Measurements from ENCODE around the gene MILR1. TPM values are rescaled to one million over a fixed set of nuclear protein-coding genes. Genes with fewer than 3 reads are reported as not detected.

Gene MILR1
- total and polyA plus RNA-seq, 2 donors from 2014 or later = 2.2 to 17.8 TPM

DNA sequence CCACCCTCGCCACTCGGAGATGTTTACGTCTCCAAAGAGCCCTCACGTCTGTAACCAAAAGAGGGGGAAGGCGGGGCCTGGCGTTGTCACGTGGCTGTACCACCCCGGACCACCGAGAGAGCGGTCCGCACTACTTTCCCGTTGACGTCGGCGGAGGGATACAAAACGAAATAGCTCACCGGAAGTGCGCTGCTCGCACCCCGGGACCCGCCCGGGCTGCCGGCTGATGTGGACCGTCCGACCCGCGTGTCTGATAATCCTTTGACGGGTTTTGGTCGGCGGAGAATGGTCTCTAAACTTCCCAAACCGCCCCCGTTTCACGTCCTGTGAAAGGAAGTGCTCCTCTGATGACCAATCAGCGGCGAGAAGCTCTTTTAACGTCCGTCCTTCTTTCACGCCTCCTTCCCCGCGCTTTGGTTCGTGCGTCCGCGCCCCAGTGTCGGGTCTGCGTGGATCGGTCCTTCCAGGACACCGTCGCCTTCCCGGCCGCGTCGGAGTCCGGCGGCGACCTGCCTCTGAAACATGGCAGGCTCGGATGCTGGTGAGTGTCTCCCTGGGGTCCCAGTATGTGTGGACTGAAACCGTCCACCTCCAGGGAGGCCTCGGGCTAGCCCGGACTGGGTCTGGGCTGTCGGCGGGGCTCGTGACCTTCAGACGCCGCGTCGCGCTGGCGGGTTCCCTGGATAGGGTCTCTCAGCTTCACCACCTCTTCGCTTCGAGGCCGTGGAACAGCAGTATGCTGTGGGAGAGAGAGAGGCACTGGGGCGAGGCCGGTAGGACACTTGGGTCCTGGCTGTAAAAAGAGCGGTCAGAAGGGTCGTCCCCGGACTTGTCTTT is 57.9 kb downstream of the MILR1 start, which contains the start of gene CEP95:
Gene CEP95 (plus strand): TSS at position 402 of the 837 bp plus-strand sequence. CDS start 121 bp downstream, at position 523.
- intact Hi-C loops (cut with DNase I) = no loop called here
- DNase-seq = peak in 3 of 5 donors; percentile 99
- Histone ChIP-seq H3K27me3 (ENCODE audit: control insufficient read depth, insufficient read depth, low read length) (no peaks in the 10 kb centered on the region), H3K4me1 (ENCODE audit: control insufficient read depth in 2 of 3, insufficient read depth in 2 of 3, low read depth in 1 of 3, low read length in 3 of 3) (peaks cover 3 to 22% (median 20%) of the 10 kb centered on the region in 3 donors), H3K27ac (ENCODE audit: low read depth in 2 of 2, low read length in 2 of 2) (peak within 1 kb of the TSS; percentile 100), H3K36me3 (ENCODE audit: control insufficient read depth in 2 of 3, insufficient read depth in 3 of 3, low read length in 3 of 3) (peaks cover 20 to 40% (median 31%) of the 10 kb centered on the region in 3 donors), H3K9ac (ENCODE audit: low read length in 3 of 3) (peak within 1 kb of the TSS; percentile 98 to 100 (median 100)), H3K4me3 (ENCODE audit: low read length in 3 of 3) (peak within 1 kb of the TSS; percentile 92 to 99 (median 93)), H3K9me3 (ENCODE audit: control insufficient read depth in 2 of 3, insufficient read depth in 1 of 3, low read length in 3 of 3) (no peaks in the 10 kb centered on the region)
- no peak for FAIRE-seq
- TF ChIP-seq, protein P1, sequence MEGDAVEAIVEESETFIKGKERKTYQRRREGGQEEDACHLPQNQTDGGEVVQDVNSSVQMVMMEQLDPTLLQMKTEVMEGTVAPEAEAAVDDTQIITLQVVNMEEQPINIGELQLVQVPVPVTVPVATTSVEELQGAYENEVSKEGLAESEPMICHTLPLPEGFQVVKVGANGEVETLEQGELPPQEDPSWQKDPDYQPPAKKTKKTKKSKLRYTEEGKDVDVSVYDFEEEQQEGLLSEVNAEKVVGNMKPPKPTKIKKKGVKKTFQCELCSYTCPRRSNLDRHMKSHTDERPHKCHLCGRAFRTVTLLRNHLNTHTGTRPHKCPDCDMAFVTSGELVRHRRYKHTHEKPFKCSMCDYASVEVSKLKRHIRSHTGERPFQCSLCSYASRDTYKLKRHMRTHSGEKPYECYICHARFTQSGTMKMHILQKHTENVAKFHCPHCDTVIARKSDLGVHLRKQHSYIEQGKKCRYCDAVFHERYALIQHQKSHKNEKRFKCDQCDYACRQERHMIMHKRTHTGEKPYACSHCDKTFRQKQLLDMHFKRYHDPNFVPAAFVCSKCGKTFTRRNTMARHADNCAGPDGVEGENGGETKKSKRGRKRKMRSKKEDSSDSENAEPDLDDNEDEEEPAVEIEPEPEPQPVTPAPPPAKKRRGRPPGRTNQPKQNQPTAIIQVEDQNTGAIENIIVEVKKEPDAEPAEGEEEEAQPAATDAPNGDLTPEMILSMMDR (IDR thresholded peaks at IDR 0.05; ENCODE audit: borderline replicate concordance, extremely low read depth, insufficient read depth) = no peak

GRCh38 chr17:64507413-64507782 is 58.5 kb downstream of the MILR1 start:
- intact Hi-C loops (cut with DNase I) = no loop called here
- TF ChIP-seq, protein P1 (IDR thresholded peaks at IDR 0.05; ENCODE audit: borderline replicate concordance, extremely low read depth, insufficient read depth) = peak; percentile 38
- Histone ChIP-seq H3K4me1 (ENCODE audit: control insufficient read depth in 2 of 3, insufficient read depth in 2 of 3, low read depth in 1 of 3, low read length in 3 of 3) (peaks cover 3 to 22% (median 17%) of the 10 kb centered on the region in 3 donors), H3K9me3 (ENCODE audit: control insufficient read depth in 2 of 3, insufficient read depth in 1 of 3, low read length in 3 of 3) (no peaks in the 10 kb centered on the region), H3K4me3 (ENCODE audit: low read length in 3 of 3) (peak overlapping the region; percentile 92 to 99 (median 93)), H3K27ac (ENCODE audit: low read depth in 2 of 2, low read length in 2 of 2) (peak overlapping the region; percentile 100), H3K9ac (ENCODE audit: low read length in 3 of 3) (peak overlapping the region; percentile 64 to 98 (median 91)), H3K36me3 (ENCODE audit: control insufficient read depth in 2 of 3, insufficient read depth in 3 of 3, low read length in 3 of 3) (peaks cover 22 to 39% (median 27%) of the 10 kb centered on the region in 3 donors), H3K27me3 (ENCODE audit: control insufficient read depth, insufficient read depth, low read length) (no peaks in the 10 kb centered on the region)
- DNase-seq (peak in 3 of 5 donors; percentile 62 to 95 (median 93)), FAIRE-seq (no peak)

DNA sequence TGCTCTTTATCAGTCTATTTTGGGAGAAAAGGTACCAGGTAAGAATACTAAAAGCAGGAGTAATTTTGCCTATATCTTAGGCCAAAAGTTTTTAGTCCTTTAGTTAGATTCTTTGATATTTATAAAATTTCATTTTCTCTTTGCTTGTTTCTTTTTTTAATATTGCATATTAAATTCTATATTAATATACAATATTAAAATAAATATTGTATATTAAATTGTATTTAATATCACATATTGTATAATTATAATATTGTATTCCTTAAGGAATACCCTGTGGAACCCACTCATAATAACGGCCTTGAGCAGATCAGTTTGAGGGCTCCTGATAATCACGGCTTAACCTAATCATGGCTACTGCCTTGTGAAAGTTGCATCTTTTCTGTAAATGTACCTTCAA is 59.8 kb downstream of the MILR1 start:
- no peak for FAIRE-seq
- TF ChIP-seq, protein P1 (IDR thresholded peaks at IDR 0.05; ENCODE audit: borderline replicate concordance, extremely low read depth, insufficient read depth) = no peak
- Histone ChIP-seq H3K9me3 (ENCODE audit: control insufficient read depth in 2 of 3, insufficient read depth in 1 of 3, low read length in 3 of 3) (no peaks in the 10 kb centered on the region), H3K27ac (ENCODE audit: low read depth in 2 of 2, low read length in 2 of 2) (no peak overlapping the region), H3K36me3 (ENCODE audit: control insufficient read depth in 2 of 3, insufficient read depth in 3 of 3, low read length in 3 of 3) (peaks cover 10 to 36% (median 18%) of the 10 kb centered on the region in 3 donors), H3K4me1 (ENCODE audit: control insufficient read depth in 2 of 3, insufficient read depth in 2 of 3, low read depth in 1 of 3, low read length in 3 of 3) (peaks cover 3 to 17% (median 9%) of the 10 kb centered on the region in 3 donors), H3K27me3 (ENCODE audit: control insufficient read depth, insufficient read depth, low read length) (no peaks in the 10 kb centered on the region), H3K9ac (ENCODE audit: low read length in 3 of 3) (no peak overlapping the region), H3K4me3 (ENCODE audit: low read length in 3 of 3) (peak overlapping the region in 1 of 3 donors; percentile 99)
- DNase-seq = no peak
- intact Hi-C loops (cut with DNase I) = no loop called here

Measured in kidney (tissue), 14 donors.